GM21619 (cell line): ENCODE data around the gene MSN.
"Not testable (repeated sequence)": the region's sequence is repeated elsewhere in the genome, so short reads cannot be mapped to it uniquely, and the experiment has no call there.

ENCODE experiments used
- ATAC-seq: cut with Tn5 transposase; IDR thresholded peaks from one replicate; pipeline ENCODE4 v1.9.1; 2021; ENCODE audit not compliant: unreplicated experiment

The MSN gene

GRCh38 chrX:65712005-65712806 lies 44.8 kb downstream of the MSN start:
- ATAC-seq = no peak

- no peak for ATAC-seq
These were observed 51.1 kb downstream of the MSN start for GRCh38 chrX:65718538-65718937.

GRCh38 chrX:65720381-65720964 lies 53.0 kb downstream of the MSN start:
- ATAC-seq = no peak

- ATAC-seq = peak; percentile 73
These were observed 56.3 kb downstream of the MSN start for GRCh38 chrX:65723706-65724105.

GRCh38 chrX:65726715-65727114 lies 59.3 kb downstream of the MSN start:
- ATAC-seq = no peak

GRCh38 chrX:65731684-65732289 lies 64.3 kb downstream of the MSN start:
- ATAC-seq = no peak

GRCh38 chrX:65740909-65741308 lies 73.5 kb downstream of the MSN start:
- no peak for ATAC-seq

GRCh38 chrX:65741823-65742222 lies 74.4 kb downstream of the MSN start:
- ATAC-seq = no peak

- ATAC-seq = no peak
These were observed 77.5 kb downstream of the MSN start for GRCh38 chrX:65744965-65745364.

- no peak for ATAC-seq
These were observed 78.0 kb downstream of the MSN start for GRCh38 chrX:65745427-65745826.

GRCh38 chrX:65745992-65746391 lies 78.5 kb downstream of the MSN start:
- ATAC-seq = no peak

GRCh38 chrX:65750674-65751469 lies 83.4 kb downstream of the MSN start:
- peak; percentile 93 for ATAC-seq

GRCh38 chrX:65751519-65751918 lies 84.1 kb downstream of the MSN start:
- ATAC-seq = no peak

GRCh38 chrX:65752294-65752693 lies 84.8 kb downstream of the MSN start:
- ATAC-seq = no peak

GRCh38 chrX:65755786-65756185 lies 88.3 kb downstream of the MSN start:
- ATAC-seq = no peak

GRCh38 chrX:65757943-65758342 lies 90.5 kb downstream of the MSN start:
- ATAC-seq = no peak

GRCh38 chrX:65758505-65758904 lies 91.1 kb downstream of the MSN start:
- no peak for ATAC-seq

GRCh38 chrX:65759525-65759924 lies 92.1 kb downstream of the MSN start:
- ATAC-seq = not testable (repeated sequence)

- ATAC-seq = no peak
These were observed 102.3 kb downstream of the MSN start for GRCh38 chrX:65769564-65770292.

- ATAC-seq = no peak
These were observed 105.4 kb downstream of the MSN start for GRCh38 chrX:65772842-65773241.

- ATAC-seq = no peak
These were observed 114.4 kb downstream of the MSN start for GRCh38 chrX:65781845-65782244.
